Esophagus (tissue), 2 donors: ENCODE results near the gene CCDC43. TPM values are rescaled to one million over a fixed set of nuclear protein-coding genes. Genes with fewer than 3 reads are reported as not detected.

ENCODE experiments used
- H3K27ac ChIP-seq, 2 donors: one replicate each; pipeline ENCODE4 v1.5.1; 2013; ENCODE audit warnings: low read depth in 2 of 2, mild to moderate bottlenecking in 2 of 2, inconsistent platforms in 1 of 2, low read length in 1 of 2, moderate library complexity in 1 of 2
- H3K27me3 ChIP-seq, 2 donors: one replicate each; pipeline ENCODE4 v1.6.1; 2013; ENCODE audit warnings: low read length in 2 of 2, control low read depth in 1 of 2, mild to moderate bottlenecking in 1 of 2; ENCODE audit not compliant: insufficient read depth in 2 of 2, control insufficient read depth in 1 of 2
- H3K36me3 ChIP-seq, 2 donors: one replicate each; pipeline ENCODE4 v1.6.1; 2013; ENCODE audit warnings: low read length in 1 of 2; ENCODE audit not compliant: control insufficient read depth in 2 of 2, insufficient read depth in 2 of 2
- H3K4me1 ChIP-seq, 2 donors: one replicate each; pipeline ENCODE4 v1.6.1; 2013; ENCODE audit warnings: low read length in 1 of 2; ENCODE audit not compliant: control insufficient read depth in 2 of 2, insufficient read depth in 2 of 2
- H3K4me3 ChIP-seq, 2 donors: one replicate each; pipeline ENCODE4 v1.5.1; 2013; ENCODE audit warnings: low read length in 2 of 2, mild to moderate bottlenecking in 2 of 2, low read depth in 1 of 2, moderate library complexity in 1 of 2
- H3K9me3 ChIP-seq, 2 donors: one replicate each; pipeline ENCODE4 v1.6.1; 2013; ENCODE audit warnings: mild to moderate bottlenecking in 2 of 2, low read depth in 1 of 2, low read length in 1 of 2, moderate library complexity in 1 of 2; ENCODE audit not compliant: control insufficient read depth in 2 of 2, insufficient read depth in 1 of 2
- WGBS, 2 donors: extraction: QIAGEN DNeasy Blood & Tissue Kit; methylation state at CpG; one replicate each; pipeline ENCODE4 v1.1.7; 2013; 5-methylcytosine and 5-hydroxymethylcytosine counted together
- polyA plus RNA-seq, 2 donors: library from polyadenylated mRNA; stranded (reverse); fragments of 200-250 nt; gene quantifications; one replicate each; pipeline ENCODE4 v1.2.3, GENCODE V29; 2013
- donor health status: healthy with polysubstance abuse.
- donor health status: Bipolar disorder and iron deficiency.

Gene CCDC43
- polyA plus RNA-seq, 2 donors = 11.1 to 12.4 TPM

DNA sequence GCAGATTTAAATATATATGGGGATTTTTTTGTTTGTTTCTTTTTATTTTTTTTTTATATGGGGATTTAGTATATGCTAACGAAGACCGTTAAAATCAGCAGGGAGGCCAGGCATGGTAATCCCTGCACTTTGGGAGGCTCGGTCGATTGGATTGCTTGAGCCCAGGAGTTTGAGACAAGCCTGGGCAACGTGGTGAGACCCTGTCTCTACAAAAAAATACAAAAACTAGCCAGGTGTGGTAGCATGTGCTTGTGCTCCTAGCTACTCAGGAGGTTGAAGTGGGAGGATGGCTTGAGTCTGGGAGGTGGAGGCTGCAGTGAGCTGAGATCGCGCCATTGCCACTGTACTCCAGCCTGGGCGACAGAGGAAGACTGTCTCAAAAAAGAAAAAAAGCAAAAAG lies 55.6 kb downstream of the CCDC43 start:
- Histone ChIP-seq H3K36me3 (no peaks in the 10 kb centered on the region), H3K9me3 (no peaks in the 10 kb centered on the region), H3K27me3 (peaks cover 0 to 2% of the 10 kb centered on the region in 2 donors), H3K27ac (no peak overlapping the region), H3K4me3 (no peak overlapping the region), H3K4me1 (no peaks in the 10 kb centered on the region)
- 68 to 78% methylated on average over 8 of the region's 8 CpGs for WGBS, 2 donors

DNA sequence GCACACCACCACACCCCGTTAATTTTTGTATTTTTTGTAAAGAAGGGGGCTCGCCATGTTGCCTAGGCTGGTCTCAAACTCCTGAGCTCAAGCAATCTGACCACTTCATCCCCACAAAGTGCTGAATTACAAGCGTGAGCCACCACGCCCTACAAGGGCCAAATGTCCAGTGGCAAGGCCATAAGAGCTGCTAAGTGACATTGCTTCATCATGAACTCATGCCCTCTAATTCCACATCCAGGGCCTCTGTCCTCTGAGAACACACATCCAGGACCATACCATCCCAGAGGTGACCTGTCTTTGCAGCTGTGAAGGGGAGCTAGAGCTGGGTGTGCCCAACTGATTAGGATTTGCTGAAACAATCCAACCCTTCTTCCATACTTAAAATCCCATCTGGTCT lies 58.9 kb downstream of the CCDC43 start:
- no peaks in the 10 kb centered on the region for H3K9me3 ChIP-seq
- no peaks in the 10 kb centered on the region for H3K4me1 ChIP-seq
- H3K27me3 ChIP-seq = no peaks in the 10 kb centered on the region
- H3K4me3 ChIP-seq = no peak overlapping the region
- H3K27ac ChIP-seq = no peak overlapping the region
- 86 to 88% methylated on average over 4 of the region's 4 CpGs for WGBS, 2 donors
- no peaks in the 10 kb centered on the region for H3K36me3 ChIP-seq

DNA sequence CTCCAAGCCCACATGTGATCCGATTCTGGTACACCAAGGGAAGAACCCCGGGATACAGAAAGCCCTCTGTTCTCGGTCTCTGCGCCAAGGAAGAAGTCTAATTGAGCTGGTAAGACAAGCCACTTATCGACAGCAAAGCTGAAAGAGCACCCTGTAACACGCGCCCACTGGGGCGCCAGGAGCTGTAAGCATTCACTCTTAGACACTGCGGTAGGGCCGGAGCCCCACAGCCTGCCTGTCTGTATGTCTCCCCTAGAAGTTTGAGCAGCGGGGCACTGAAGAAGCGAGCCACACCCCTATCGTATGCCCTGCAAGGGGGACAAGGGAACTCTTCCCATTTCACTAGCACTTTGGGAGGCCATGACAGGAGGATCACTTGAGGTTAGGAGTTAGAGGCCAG lies 60.3 kb downstream of the CCDC43 start:
- H3K9me3 ChIP-seq = no peaks in the 10 kb centered on the region
- WGBS, 2 donors = 94 to 97% methylated on average over 13 of the region's 13 CpGs
- no peak overlapping the region for H3K27ac ChIP-seq
- no peaks in the 10 kb centered on the region for H3K27me3 ChIP-seq
- H3K4me1 ChIP-seq = no peaks in the 10 kb centered on the region
- no peaks in the 10 kb centered on the region for H3K36me3 ChIP-seq
- no peak overlapping the region for H3K4me3 ChIP-seq

DNA sequence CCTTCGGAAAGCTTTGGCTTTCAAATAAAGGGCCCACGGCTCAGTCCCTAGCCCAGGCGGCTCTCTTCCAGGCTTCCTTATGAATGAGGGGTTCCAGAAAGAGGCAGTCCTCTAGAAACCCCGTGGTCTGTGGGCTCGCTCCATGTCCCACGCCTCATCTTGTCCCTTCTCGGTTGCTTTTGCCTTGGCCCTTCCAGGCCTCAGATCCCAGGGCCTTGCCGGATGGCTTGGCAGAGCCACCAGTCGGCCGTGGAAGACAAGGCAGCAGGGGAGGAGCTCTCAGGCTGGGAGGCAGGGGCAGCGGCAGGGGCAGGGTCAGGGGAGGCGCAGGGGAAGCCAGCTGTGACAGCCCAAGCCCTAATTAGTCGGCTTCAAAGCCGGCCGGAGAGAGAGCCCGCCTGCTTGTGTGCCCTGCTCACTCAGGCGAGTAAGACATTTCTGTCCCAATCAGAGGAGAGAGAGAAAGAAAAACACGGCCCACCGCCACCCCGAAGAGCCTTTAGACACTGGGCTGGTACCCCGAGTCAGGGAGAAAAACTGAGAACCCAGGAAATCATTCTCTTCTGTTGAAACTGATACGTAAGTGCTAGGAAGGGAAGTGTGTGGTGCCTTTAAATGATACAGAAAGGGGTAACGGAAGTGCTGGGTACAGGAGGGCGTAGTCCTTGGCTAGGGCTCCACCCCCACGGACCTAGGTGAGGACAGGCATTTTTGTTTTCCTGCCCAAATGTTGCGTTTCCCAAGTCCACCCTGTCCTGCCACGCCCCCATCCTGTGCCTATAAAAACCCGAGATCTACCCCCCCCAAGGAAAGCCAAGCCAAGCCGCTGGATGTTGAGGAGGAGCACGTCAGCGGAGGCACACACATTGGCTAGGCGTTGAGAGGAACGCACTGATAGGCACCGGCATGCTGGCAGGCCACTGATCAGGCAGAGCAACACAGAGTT lies 61.1 kb downstream of the CCDC43 start:
- 56 to 63% methylated on average over 34 of the region's 34 CpGs for WGBS, 2 donors
- Histone ChIP-seq H3K27me3 (no peaks in the 10 kb centered on the region), H3K36me3 (no peaks in the 10 kb centered on the region), H3K9me3 (no peaks in the 10 kb centered on the region), H3K4me3 (no peak overlapping the region), H3K27ac (peak overlapping the region in 1 of 2 donors; percentile 24), H3K4me1 (no peaks in the 10 kb centered on the region)

DNA sequence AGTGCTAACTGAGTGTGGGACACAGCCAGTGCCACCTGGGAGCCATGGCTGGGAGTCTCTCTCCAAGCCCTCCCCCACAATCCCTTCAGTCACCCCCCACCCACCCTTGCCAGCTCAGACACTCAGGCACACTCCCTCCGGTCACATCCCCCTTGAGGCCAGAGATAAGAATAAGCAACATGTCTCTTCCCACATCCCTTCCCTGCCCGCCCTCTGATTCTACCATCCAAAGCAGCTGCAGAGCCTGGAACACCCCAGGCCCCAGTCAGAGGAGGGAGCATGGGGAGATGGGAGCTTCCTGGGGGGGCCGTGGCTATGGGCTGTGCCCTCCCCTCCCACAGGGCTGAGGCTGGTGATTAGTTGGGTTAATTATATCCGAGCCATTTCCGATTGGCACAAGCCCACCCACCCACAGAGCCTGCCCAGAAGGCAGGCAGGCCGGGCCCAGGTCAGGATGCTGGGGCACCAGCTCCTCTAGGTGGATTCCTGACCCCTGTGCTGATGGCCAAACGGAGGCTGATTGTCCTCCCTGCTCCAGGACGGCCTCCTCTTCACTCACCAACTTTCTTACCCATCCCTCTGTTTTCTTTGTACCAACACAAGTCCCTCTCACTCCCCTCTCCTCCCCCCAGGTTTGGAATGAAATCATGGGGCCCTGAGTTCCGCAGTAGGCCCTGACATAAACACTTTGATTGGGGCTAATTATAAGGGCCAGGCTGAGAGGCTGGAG lies 61.9 kb downstream of the CCDC43 start:
- Histone ChIP-seq H3K4me1 (no peaks in the 10 kb centered on the region), H3K27ac (no peak overlapping the region), H3K4me3 (no peak overlapping the region), H3K36me3 (no peaks in the 10 kb centered on the region), H3K27me3 (no peaks in the 10 kb centered on the region), H3K9me3 (no peaks in the 10 kb centered on the region)
- WGBS, 2 donors = 80 to 87% methylated on average over 9 of the region's 9 CpGs

Other genes with a start within 250 kb of the CCDC43 start
- gene GPATCH8, start 186.4 kb downstream of the CCDC43 start, polyA plus RNA-seq = 10 to 100 TPM in 1 of 2 donors, 1 to 10 TPM in 1; 7.9 to 12.8 TPM
- under 1 TPM; 0.37 to 0.54 TPM for gene FZD2, start 132.3 kb downstream of the CCDC43 start, polyA plus RNA-seq
- gene MEIOC, start 33.3 kb downstream of the CCDC43 start, polyA plus RNA-seq = under 1 TPM in 1 of 2 donors, not detected in 1; 0.06 TPM
- gene DBF4B, start 18.9 kb upstream of the CCDC43 start, polyA plus RNA-seq = 1 to 10 TPM; 2.1 to 4.5 TPM
- gene ADAM11, start 69.2 kb upstream of the CCDC43 start, polyA plus RNA-seq = under 1 TPM; 0.55 to 0.59 TPM
- gene GJC1, start 140.5 kb upstream of the CCDC43 start, polyA plus RNA-seq = 1 to 10 TPM in 1 of 2 donors, under 1 TPM in 1; 0.83 to 1.2 TPM
- gene HIGD1B, start 158.1 kb upstream of the CCDC43 start, polyA plus RNA-seq = 1 to 10 TPM; 2.8 to 3.5 TPM
- 10 to 100 TPM; 15.8 to 38.4 TPM for gene EFTUD2, start 209.7 kb upstream of the CCDC43 start, polyA plus RNA-seq
- under 1 TPM in 1 of 2 donors, not detected in 1; 0.08 TPM for gene GFAP, start 225.7 kb upstream of the CCDC43 start, polyA plus RNA-seq